Gastroesophageal sphincter (tissue), 4 donors: ENCODE measurements around the gene SDHA. TPM values are rescaled to one million over a fixed set of nuclear protein-coding genes. Genes with fewer than 3 reads are reported as not detected.

ENCODE experiments used
- ATAC-seq: fragments of 150-250 bp; one replicate; pipeline ENCODE4 v1.9.1; 2016; ENCODE audit warnings: mild to moderate bottlenecking, moderate library complexity
- H3K27ac ChIP-seq, 4 donors: fragments of 200-600 bp; sonication (generic) in 3 of 4; 1 replicate in 3 of 4; 2 replicates in 1 of 4; pipeline ENCODE4 v1.5.1; 2016 to 2019
- H3K27me3 ChIP-seq: fragments of 200-600 bp; sonication (generic); one replicate; pipeline ENCODE4 v1.5.1; 2019
- H3K36me3 ChIP-seq, 2 donors: fragments of 200-600 bp; sonication (generic); one replicate each; pipeline ENCODE4 v1.5.1; 2019; ENCODE audit warnings: control low read depth in 1 of 2
- H3K4me1 ChIP-seq, 3 donors: fragments of 200-600 bp; sonication (generic); 1 replicate in 2 of 3; 2 replicates in 1 of 3; pipeline ENCODE4 v1.5.1; 2016 to 2019; ENCODE audit warnings: control low read depth in 2 of 3
- H3K4me3 ChIP-seq, 2 donors: fragments of 200-600 bp; sonication (generic); one replicate each; pipeline ENCODE4 v1.5.1; 2019; ENCODE audit warnings: mild to moderate bottlenecking in 1 of 2, moderate library complexity in 1 of 2
- H3K9me3 ChIP-seq, 3 donors: fragments of 200-600 bp; sonication (generic); one replicate each; pipeline ENCODE4 v1.5.1; 2017 to 2019; ENCODE audit warnings: control low read depth in 2 of 3
- EP300 ChIP-seq: sonication (generic); formaldehyde crosslinking; IDR thresholded peaks from one replicate; pipeline ENCODE4 v1.6.1; 2017; ENCODE audit warnings: antibody characterized with exemption, mild to moderate bottlenecking
- POLR2A ChIP-seq, 2 donors: fragments of 450-650 bp; IDR thresholded peaks; one replicate each; pipeline ENCODE4 v1.6.1; 2017; ENCODE audit warnings: antibody characterized with exemption in 2 of 2, mild to moderate bottlenecking in 2 of 2, moderate library complexity in 1 of 2
- POLR2AphosphoS5 ChIP-seq: sonication (generic); formaldehyde crosslinking; IDR thresholded peaks from one replicate; pipeline ENCODE4 v1.6.1; 2017; ENCODE audit warnings: antibody characterized with exemption
- WGBS, 2 donors: methylation state at CpG; one replicate each; pipeline ENCODE4 v1.1.5; 2018; ENCODE audit warnings: low coverage in 1 of 2; 5-methylcytosine and 5-hydroxymethylcytosine counted together
- total RNA-seq, 4 donors: library from RNA; depleted of rRNA; stranded (reverse); fragments of >200 nt; gene quantifications; one replicate each; pipeline ENCODE4 v1.1.0, GENCODE V29; 2016
- TF ChIP-seq, protein P1 (sequence below), 4 experiments: fragments of 200-600 bp in 2 of 4; fragments of 450-650 bp in 2 of 4; sonication (generic) in 1 of 4; IDR thresholded peaks; one replicate each; pipeline ENCODE4 v1.5.1; 2017 to 2019; ENCODE audit warnings: antibody characterized with exemption in 4 of 4, mild to moderate bottlenecking in 2 of 4, moderate library complexity in 2 of 4

The SDHA gene
- total RNA-seq, 4 donors from 2014 or later = 85.8 to 149 (median 110) TPM

DNA sequence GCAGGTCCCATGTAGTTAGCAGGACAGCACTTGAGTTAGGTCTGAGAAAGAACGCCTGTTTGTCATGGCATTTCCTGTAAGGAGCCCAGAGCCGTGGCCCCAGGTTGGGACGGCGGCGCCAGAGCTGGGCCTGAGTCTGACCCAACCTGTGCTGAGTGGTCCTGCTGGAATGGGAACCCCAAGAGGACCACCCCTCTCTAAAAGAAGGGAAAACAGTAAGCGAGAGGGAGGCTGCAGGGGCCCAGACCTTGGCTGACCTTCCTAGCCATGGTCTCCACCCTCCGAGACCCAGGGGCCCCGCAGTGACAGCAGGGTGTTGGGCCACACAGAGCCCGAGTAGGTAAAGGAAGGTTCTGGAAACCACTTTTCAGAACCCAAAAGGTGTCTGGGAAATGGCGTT, 28.6 kb upstream of the SDHA start:
- H3K27ac ChIP-seq = no peak overlapping the region
- ATAC-seq = no peak
- peaks cover 24% of the 10 kb centered on the region for H3K27me3 ChIP-seq

DNA sequence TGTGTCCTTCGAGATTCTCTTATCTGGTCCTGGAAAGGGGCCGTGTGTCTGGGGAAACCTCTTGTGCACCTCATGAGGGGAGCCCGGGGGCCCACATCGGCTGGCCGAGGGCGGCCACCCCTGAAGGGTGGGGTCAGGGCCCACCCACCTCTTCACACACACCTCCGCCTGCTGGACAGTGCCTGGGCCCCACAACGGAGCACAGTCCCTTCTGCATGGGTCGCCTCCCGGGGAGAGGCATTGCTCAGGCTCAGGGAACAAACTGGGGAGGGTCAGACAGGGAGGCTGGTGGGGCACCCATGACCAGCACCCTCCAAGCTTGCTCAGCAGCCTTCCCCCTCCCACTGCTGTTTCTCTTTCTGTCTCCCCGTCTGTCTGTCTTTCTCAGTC, 28.1 kb upstream of the SDHA start:
- ATAC-seq = no peak
- peaks cover 24% of the 10 kb centered on the region for H3K27me3 ChIP-seq
- no peak overlapping the region for H3K4me3 ChIP-seq
- H3K36me3 ChIP-seq = no peaks in the 10 kb centered on the region
- no peaks in the 10 kb centered on the region for H3K9me3 ChIP-seq
- peaks cover 0 to 37% (median 4%) of the 10 kb centered on the region in 3 donors for H3K4me1 ChIP-seq
- 54 to 62% methylated on average over 4 to 5 of the region's 11 CpGs for WGBS, 2 donors
- H3K27ac ChIP-seq = no peak overlapping the region
- TF ChIP-seq POLR2AphosphoS5 = no peak
- no peak for TF ChIP-seq POLR2A (IDR thresholded peaks at IDR 0.05)
- TF ChIP-seq, protein P1, sequence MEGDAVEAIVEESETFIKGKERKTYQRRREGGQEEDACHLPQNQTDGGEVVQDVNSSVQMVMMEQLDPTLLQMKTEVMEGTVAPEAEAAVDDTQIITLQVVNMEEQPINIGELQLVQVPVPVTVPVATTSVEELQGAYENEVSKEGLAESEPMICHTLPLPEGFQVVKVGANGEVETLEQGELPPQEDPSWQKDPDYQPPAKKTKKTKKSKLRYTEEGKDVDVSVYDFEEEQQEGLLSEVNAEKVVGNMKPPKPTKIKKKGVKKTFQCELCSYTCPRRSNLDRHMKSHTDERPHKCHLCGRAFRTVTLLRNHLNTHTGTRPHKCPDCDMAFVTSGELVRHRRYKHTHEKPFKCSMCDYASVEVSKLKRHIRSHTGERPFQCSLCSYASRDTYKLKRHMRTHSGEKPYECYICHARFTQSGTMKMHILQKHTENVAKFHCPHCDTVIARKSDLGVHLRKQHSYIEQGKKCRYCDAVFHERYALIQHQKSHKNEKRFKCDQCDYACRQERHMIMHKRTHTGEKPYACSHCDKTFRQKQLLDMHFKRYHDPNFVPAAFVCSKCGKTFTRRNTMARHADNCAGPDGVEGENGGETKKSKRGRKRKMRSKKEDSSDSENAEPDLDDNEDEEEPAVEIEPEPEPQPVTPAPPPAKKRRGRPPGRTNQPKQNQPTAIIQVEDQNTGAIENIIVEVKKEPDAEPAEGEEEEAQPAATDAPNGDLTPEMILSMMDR (IDR thresholded peaks at IDR 0.05) = no peak
- no peak for TF ChIP-seq EP300

More for the DNA sequence above, 28.6 kb upstream of the SDHA start:
- Histone ChIP-seq H3K36me3 (no peaks in the 10 kb centered on the region), H3K4me3 (no peak overlapping the region), H3K4me1 (peaks cover 0 to 37% (median 4%) of the 10 kb centered on the region in 3 donors), H3K9me3 (no peaks in the 10 kb centered on the region)
- TF ChIP-seq POLR2AphosphoS5 (no peak), POLR2A (IDR thresholded peaks at IDR 0.05) (no peak)
- TF ChIP-seq, protein P1 (IDR thresholded peaks at IDR 0.05) = no peak
- WGBS, 2 donors = 100% methylated on average over 1 of the region's 10 CpGs; no CpG with 5 or more reads in 1 of the 2 donors

DNA sequence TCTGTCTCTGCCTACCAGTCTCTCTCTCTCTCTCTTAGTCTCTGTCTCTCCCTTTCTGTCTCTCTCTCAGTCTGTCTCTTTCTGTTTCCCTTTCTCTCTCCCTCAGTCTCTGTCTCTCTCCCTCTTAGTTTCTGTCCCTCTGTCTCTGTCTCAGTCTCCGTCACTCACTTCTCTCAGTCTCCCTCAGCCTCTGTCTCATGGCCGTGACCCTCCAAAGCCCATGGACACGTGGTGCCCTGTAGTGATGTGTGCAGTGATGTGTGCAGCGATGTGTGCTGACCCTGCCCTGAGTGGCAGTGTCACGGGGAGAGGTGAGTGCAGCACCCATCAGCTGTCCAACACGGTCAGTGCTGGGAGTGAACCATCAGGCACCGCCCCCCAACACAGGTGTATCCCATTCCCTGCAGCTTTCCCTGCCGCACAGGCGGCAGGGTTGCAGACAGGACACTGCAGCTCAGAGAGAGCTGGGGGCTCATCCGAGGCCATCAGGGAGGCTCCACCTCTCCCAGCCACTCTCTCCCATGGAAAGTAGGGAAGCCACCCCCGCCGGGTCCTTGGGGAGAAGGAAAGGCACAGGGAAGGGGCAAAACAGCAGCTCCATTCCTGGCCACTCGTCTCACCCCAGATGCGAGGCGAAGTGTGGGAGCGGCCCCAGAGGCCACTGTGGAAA, 27.6 kb upstream of the SDHA start:
- ATAC-seq = no peak
- peak overlapping the region in 3 of 4 donors; percentile 27 to 69 (median 39) for H3K27ac ChIP-seq
- H3K4me1 ChIP-seq = peaks cover 0 to 37% (median 4%) of the 10 kb centered on the region in 3 donors
- H3K9me3 ChIP-seq = no peaks in the 10 kb centered on the region
- 31 to 71% methylated on average over 2 to 4 of the region's 16 CpGs for WGBS, 2 donors
- no peak for TF ChIP-seq POLR2A (IDR thresholded peaks at IDR 0.05)
- TF ChIP-seq POLR2AphosphoS5 = no peak
- TF ChIP-seq, protein P1 (IDR thresholded peaks at IDR 0.05) = no peak
- TF ChIP-seq EP300 = no peak
- H3K27me3 ChIP-seq = peaks cover 24% of the 10 kb centered on the region
- no peaks in the 10 kb centered on the region for H3K36me3 ChIP-seq
- peak overlapping the region in 1 of 2 donors; percentile 34 for H3K4me3 ChIP-seq

GRCh38 chr5:191036-191948, 26.8 kb upstream of the SDHA start, which contains the start of gene LRRC14B:
TSS of gene LRRC14B (plus strand) at chr5:191495. CDS start at chr5:191539, 44 bp downstream.
- WGBS, 2 donors = no CpG with 5 or more reads among the region's 56 CpGs
- Histone ChIP-seq H3K4me1 (peaks cover 0 to 37% (median 4%) of the 10 kb centered on the region in 3 donors), H3K36me3 (no peaks in the 10 kb centered on the region), H3K9me3 (no peaks in the 10 kb centered on the region), H3K4me3 (peak within 1 kb of the TSS in 1 of 2 donors; percentile 34), H3K27me3 (peaks cover 24% of the 10 kb centered on the region), H3K27ac (peak within 1 kb of the TSS in 3 of 4 donors; percentile 27 to 69 (median 39))
- peak; percentile 55 for ATAC-seq
- TF ChIP-seq POLR2AphosphoS5 = no peak
- no peak for TF ChIP-seq POLR2A (IDR thresholded peaks at IDR 0.05)

DNA sequence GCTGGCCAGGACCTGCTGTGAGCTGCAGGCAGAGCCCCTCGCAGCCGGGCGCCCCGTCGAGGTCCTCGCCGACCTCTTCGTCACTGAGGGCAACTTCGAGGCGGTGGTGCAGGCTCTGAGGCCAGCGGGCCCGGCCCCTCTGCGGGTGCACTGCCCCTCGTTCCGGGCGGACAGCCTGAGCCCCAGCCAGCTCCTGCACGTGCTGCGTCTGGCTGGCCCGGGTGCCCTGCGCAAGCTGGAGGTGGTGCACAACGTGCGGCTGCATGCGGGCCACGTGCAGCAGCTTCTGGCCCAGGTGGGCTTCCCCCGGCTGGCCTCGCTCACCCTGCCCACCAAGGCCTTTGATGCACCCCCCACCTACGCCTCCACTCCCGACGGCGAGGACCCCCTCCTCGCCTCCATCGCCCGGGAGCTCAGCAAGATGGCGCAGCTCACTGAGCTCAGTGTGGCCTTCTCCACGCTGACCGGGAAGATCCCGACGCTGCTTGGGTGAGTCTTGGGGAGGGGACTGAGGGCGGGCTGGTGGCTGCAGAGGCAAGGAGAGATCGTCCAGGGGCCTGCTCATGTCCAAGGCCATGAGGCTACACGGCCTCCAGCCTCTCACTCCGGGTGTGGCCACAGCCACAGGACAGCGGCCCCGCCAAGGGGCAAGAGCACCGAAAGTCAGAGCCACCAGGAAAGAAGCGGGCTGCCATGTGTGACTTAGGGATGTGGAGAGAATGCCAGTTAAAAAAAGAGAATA, 26.0 kb upstream of the SDHA start:
- no peaks in the 10 kb centered on the region for H3K9me3 ChIP-seq
- TF ChIP-seq EP300 = no peak
- H3K36me3 ChIP-seq = no peaks in the 10 kb centered on the region
- H3K27ac ChIP-seq = no peak overlapping the region
- H3K4me3 ChIP-seq = no peak overlapping the region
- H3K27me3 ChIP-seq = peaks cover 24% of the 10 kb centered on the region
- no peak for ATAC-seq
- 90 to 100% methylated on average over 1 to 2 of the region's 46 CpGs for WGBS, 2 donors
- H3K4me1 ChIP-seq = peaks cover 0 to 37% (median 4%) of the 10 kb centered on the region in 3 donors
